ENCODE measurements around the gene AARS1.
"Not testable (repeated sequence)": the region's sequence is repeated elsewhere in the genome, so short reads cannot be mapped to it uniquely, and the experiment has no call there.

AARS1 gene

GRCh38 chr16:70276392-70276791 lies 12.9 kb downstream of the AARS1 start:
- H3K36me3 ChIP-seq (ENCODE audit: control insufficient read depth, insufficient read depth, low read length), result peaks cover 40% of the 10 kb centered on the region
- WGBS, 2 experiments, result 91 to 100% methylated on average over 1 of the region's 1 CpG

GRCh38 chr16:70271696-70272095 lies 17.6 kb downstream of the AARS1 start:
- WGBS, 2 experiments, result 95 to 96% methylated on average over 10 of the region's 10 CpGs

More at GRCh38 chr16:70276392-70276791, 12.9 kb downstream of the AARS1 start:
- no peaks in the 10 kb centered on the region for H3K27me3 ChIP-seq (ENCODE audit: control insufficient read depth, insufficient read depth, low read length, poor library complexity, severe bottlenecking)
- no peak overlapping the region for H3K4me3 ChIP-seq (ENCODE audit: insufficient read depth, low read depth, low read length)
- no peak overlapping the region for H3K27ac ChIP-seq (ENCODE audit: insufficient read depth, low read depth, low read length, poor library complexity, severe bottlenecking)
- H3K9me3 ChIP-seq (ENCODE audit: control insufficient read depth, low read length), result no peaks in the 10 kb centered on the region
- no peaks in the 10 kb centered on the region for H3K4me1 ChIP-seq (ENCODE audit: control insufficient read depth, insufficient read depth, low read length)

GRCh38 chr16:70270176-70270575 lies 19.1 kb downstream of the AARS1 start:
- 95 to 96% methylated on average over 3 of the region's 3 CpGs for WGBS, 2 experiments
- no peak overlapping the region for H3K27ac ChIP-seq (ENCODE audit: insufficient read depth, low read depth, low read length, poor library complexity, severe bottlenecking)
- H3K36me3 ChIP-seq (ENCODE audit: control insufficient read depth, insufficient read depth, low read length), result peaks cover 52% of the 10 kb centered on the region
- H3K27me3 ChIP-seq (ENCODE audit: control insufficient read depth, insufficient read depth, low read length, poor library complexity, severe bottlenecking), result no peaks in the 10 kb centered on the region
- no peaks in the 10 kb centered on the region for H3K9me3 ChIP-seq (ENCODE audit: control insufficient read depth, low read length)
- no peaks in the 10 kb centered on the region for H3K4me1 ChIP-seq (ENCODE audit: control insufficient read depth, insufficient read depth, low read length)
- H3K4me3 ChIP-seq (ENCODE audit: insufficient read depth, low read depth, low read length), result no peak overlapping the region

More at GRCh38 chr16:70271696-70272095, 17.6 kb downstream of the AARS1 start:
- no peak overlapping the region for H3K4me3 ChIP-seq (ENCODE audit: insufficient read depth, low read depth, low read length)
- H3K9me3 ChIP-seq (ENCODE audit: control insufficient read depth, low read length), result no peaks in the 10 kb centered on the region
- H3K4me1 ChIP-seq (ENCODE audit: control insufficient read depth, insufficient read depth, low read length), result no peaks in the 10 kb centered on the region
- no peaks in the 10 kb centered on the region for H3K27me3 ChIP-seq (ENCODE audit: control insufficient read depth, insufficient read depth, low read length, poor library complexity, severe bottlenecking)
- H3K27ac ChIP-seq (ENCODE audit: insufficient read depth, low read depth, low read length, poor library complexity, severe bottlenecking), result no peak overlapping the region
- H3K36me3 ChIP-seq (ENCODE audit: control insufficient read depth, insufficient read depth, low read length), result peaks cover 48% of the 10 kb centered on the region

- Histone ChIP-seq H3K4me3 (ENCODE audit: insufficient read depth, low read depth, low read length) (no peak overlapping the region), H3K4me1 (ENCODE audit: control insufficient read depth, insufficient read depth, low read length) (no peaks in the 10 kb centered on the region), H3K27ac (ENCODE audit: insufficient read depth, low read depth, low read length, poor library complexity, severe bottlenecking) (no peak overlapping the region), H3K36me3 (ENCODE audit: control insufficient read depth, insufficient read depth, low read length) (peaks cover 59% of the 10 kb centered on the region), H3K9me3 (ENCODE audit: control insufficient read depth, low read length) (no peaks in the 10 kb centered on the region), H3K27me3 (ENCODE audit: control insufficient read depth, insufficient read depth, low read length, poor library complexity, severe bottlenecking) (no peaks in the 10 kb centered on the region)
- WGBS, 2 experiments, result 91 to 94% methylated on average over 12 of the region's 12 CpGs
These were observed 19.8 kb downstream of the AARS1 start for GRCh38 chr16:70269471-70269870.

GRCh38 chr16:70267922-70268321 lies 21.4 kb downstream of the AARS1 start:
- not testable (repeated sequence) for H3K4me1 ChIP-seq (ENCODE audit: control insufficient read depth, insufficient read depth, low read length); H3K27me3 ChIP-seq (ENCODE audit: control insufficient read depth, insufficient read depth, low read length, poor library complexity, severe bottlenecking); H3K27ac ChIP-seq (ENCODE audit: insufficient read depth, low read depth, low read length, poor library complexity, severe bottlenecking); H3K9me3 ChIP-seq (ENCODE audit: control insufficient read depth, low read length); H3K4me3 ChIP-seq (ENCODE audit: insufficient read depth, low read depth, low read length)
- peaks cover 65% of the 10 kb centered on the region for H3K36me3 ChIP-seq (ENCODE audit: control insufficient read depth, insufficient read depth, low read length)
- 92 to 93% methylated on average over 10 of the region's 10 CpGs for WGBS, 2 experiments

GRCh38 chr16:70267516-70267915 lies 21.8 kb downstream of the AARS1 start:
- Histone ChIP-seq H3K4me3 (ENCODE audit: insufficient read depth, low read depth, low read length) (no peak overlapping the region), H3K9me3 (ENCODE audit: control insufficient read depth, low read length) (no peaks in the 10 kb centered on the region), H3K4me1 (ENCODE audit: control insufficient read depth, insufficient read depth, low read length) (no peaks in the 10 kb centered on the region), H3K27me3 (ENCODE audit: control insufficient read depth, insufficient read depth, low read length, poor library complexity, severe bottlenecking) (no peaks in the 10 kb centered on the region), H3K27ac (ENCODE audit: insufficient read depth, low read depth, low read length, poor library complexity, severe bottlenecking) (no peak overlapping the region), H3K36me3 (ENCODE audit: control insufficient read depth, insufficient read depth, low read length) (peaks cover 68% of the 10 kb centered on the region)
- WGBS, 2 experiments, result 71 to 72% methylated on average over 6 of the region's 6 CpGs

GRCh38 chr16:70259903-70260302 lies 29.4 kb downstream of the AARS1 start:
- H3K9me3 ChIP-seq (ENCODE audit: control insufficient read depth, low read length); H3K27me3 ChIP-seq (ENCODE audit: control insufficient read depth, insufficient read depth, low read length, poor library complexity, severe bottlenecking); H3K4me3 ChIP-seq (ENCODE audit: insufficient read depth, low read depth, low read length); H3K4me1 ChIP-seq (ENCODE audit: control insufficient read depth, insufficient read depth, low read length); H3K27ac ChIP-seq (ENCODE audit: insufficient read depth, low read depth, low read length, poor library complexity, severe bottlenecking): not testable (repeated sequence)
- WGBS, 2 experiments, result 90 to 93% methylated on average over 5 to 6 of the region's 6 CpGs
- peaks cover 84% of the 10 kb centered on the region for H3K36me3 ChIP-seq (ENCODE audit: control insufficient read depth, insufficient read depth, low read length)

GRCh38 chr16:70258946-70259345 lies 30.4 kb downstream of the AARS1 start:
- WGBS, 2 experiments, result 96% methylated on average over 10 of the region's 10 CpGs
- Histone ChIP-seq H3K4me3 (ENCODE audit: insufficient read depth, low read depth, low read length) (no peak overlapping the region), H3K9me3 (ENCODE audit: control insufficient read depth, low read length) (no peaks in the 10 kb centered on the region), H3K36me3 (ENCODE audit: control insufficient read depth, insufficient read depth, low read length) (peaks cover 83% of the 10 kb centered on the region), H3K4me1 (ENCODE audit: control insufficient read depth, insufficient read depth, low read length) (no peaks in the 10 kb centered on the region), H3K27me3 (ENCODE audit: control insufficient read depth, insufficient read depth, low read length, poor library complexity, severe bottlenecking) (no peaks in the 10 kb centered on the region), H3K27ac (ENCODE audit: insufficient read depth, low read depth, low read length, poor library complexity, severe bottlenecking) (no peak overlapping the region)

GRCh38 chr16:70258065-70258464 lies 31.2 kb downstream of the AARS1 start:
- Histone ChIP-seq H3K27ac (ENCODE audit: insufficient read depth, low read depth, low read length, poor library complexity, severe bottlenecking) (no peak overlapping the region), H3K27me3 (ENCODE audit: control insufficient read depth, insufficient read depth, low read length, poor library complexity, severe bottlenecking) (no peaks in the 10 kb centered on the region), H3K36me3 (ENCODE audit: control insufficient read depth, insufficient read depth, low read length) (peaks cover 82% of the 10 kb centered on the region), H3K9me3 (ENCODE audit: control insufficient read depth, low read length) (no peaks in the 10 kb centered on the region), H3K4me1 (ENCODE audit: control insufficient read depth, insufficient read depth, low read length) (no peaks in the 10 kb centered on the region), H3K4me3 (ENCODE audit: insufficient read depth, low read depth, low read length) (no peak overlapping the region)
- 96% methylated on average over 14 of the region's 14 CpGs for whole genome bisulfite sequencing, 2 experiments

GRCh38 chr16:70257391-70257790 lies 31.9 kb downstream of the AARS1 start:
- H3K36me3 ChIP-seq (ENCODE audit: control insufficient read depth, insufficient read depth, low read length), result peaks cover 82% of the 10 kb centered on the region
- no peaks in the 10 kb centered on the region for H3K9me3 ChIP-seq (ENCODE audit: control insufficient read depth, low read length)
- no peak overlapping the region for H3K4me3 ChIP-seq (ENCODE audit: insufficient read depth, low read depth, low read length)
- whole genome bisulfite sequencing, 2 experiments, result 84 to 89% methylated on average over 4 of the region's 4 CpGs
- no peaks in the 10 kb centered on the region for H3K4me1 ChIP-seq (ENCODE audit: control insufficient read depth, insufficient read depth, low read length)
- no peak overlapping the region for H3K27ac ChIP-seq (ENCODE audit: insufficient read depth, low read depth, low read length, poor library complexity, severe bottlenecking)
- H3K27me3 ChIP-seq (ENCODE audit: control insufficient read depth, insufficient read depth, low read length, poor library complexity, severe bottlenecking), result no peaks in the 10 kb centered on the region

- no peak overlapping the region for H3K4me3 ChIP-seq (ENCODE audit: insufficient read depth, low read depth, low read length)
- no peaks in the 10 kb centered on the region for H3K27me3 ChIP-seq (ENCODE audit: control insufficient read depth, insufficient read depth, low read length, poor library complexity, severe bottlenecking)
- H3K4me1 ChIP-seq (ENCODE audit: control insufficient read depth, insufficient read depth, low read length), result no peaks in the 10 kb centered on the region
- WGBS, 2 experiments, result 95 to 96% methylated on average over 9 of the region's 9 CpGs
- H3K27ac ChIP-seq (ENCODE audit: insufficient read depth, low read depth, low read length, poor library complexity, severe bottlenecking), result no peak overlapping the region
- H3K9me3 ChIP-seq (ENCODE audit: control insufficient read depth, low read length), result no peaks in the 10 kb centered on the region
- H3K36me3 ChIP-seq (ENCODE audit: control insufficient read depth, insufficient read depth, low read length), result peaks cover 69% of the 10 kb centered on the region
These were observed 33.7 kb downstream of the AARS1 start for GRCh38 chr16:70255574-70255973.

Data from ectodermal cell (in vitro differentiated cells).